ENCODE results near the gene APOA5.
"Not testable (repeated sequence)": the region's sequence is repeated elsewhere in the genome, so short reads cannot be mapped to it uniquely, and the experiment has no call there.

Gene APOA5

DNA sequence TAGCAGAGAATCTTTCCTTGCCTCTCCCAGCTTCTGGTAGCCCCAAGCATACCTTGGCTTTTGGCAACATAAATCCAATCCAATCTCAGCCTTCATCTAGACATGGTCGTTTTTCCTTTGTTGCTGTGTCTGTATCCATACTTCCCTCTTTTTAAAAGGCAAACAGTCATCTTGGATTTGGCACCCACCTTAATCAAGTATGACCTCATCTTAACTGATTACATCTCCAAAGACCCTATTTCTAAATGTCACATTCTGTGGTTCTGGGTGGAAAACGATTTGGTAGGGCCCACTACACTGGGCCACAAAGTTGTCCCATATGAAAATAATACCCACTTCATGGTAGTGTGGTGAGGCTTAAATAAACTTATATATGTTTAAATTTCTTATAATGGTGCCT lies 19.7 kb downstream of the APOA5 start:
- DNase-seq = no peak

DNA sequence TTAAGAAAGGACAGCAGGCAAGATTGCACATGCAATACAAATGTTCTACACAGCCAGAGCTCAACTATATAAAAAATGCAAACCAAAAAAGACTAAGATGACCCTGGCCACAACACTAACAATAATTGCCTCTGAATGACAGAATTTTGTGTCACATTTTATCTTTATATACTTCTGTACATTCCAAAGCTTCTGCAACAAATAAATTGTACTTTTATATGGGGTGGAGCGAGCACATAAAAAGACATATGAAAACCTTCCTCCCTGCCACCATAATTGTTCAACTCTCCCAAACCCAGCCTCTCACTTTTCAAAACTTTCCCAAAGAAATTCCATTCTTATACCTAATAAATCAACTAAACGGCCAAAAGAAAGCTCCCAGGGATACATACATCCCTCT lies 29.5 kb downstream of the APOA5 start:
- DNase-seq = no peak

GRCh38 chr11:116756044-116756443 lies 35.6 kb downstream of the APOA5 start:
- not testable (repeated sequence) for DNase-seq

GRCh38 chr11:116750070-116750718 lies 41.5 kb downstream of the APOA5 start:
- DNase-seq = no peak

GRCh38 chr11:116742104-116742503 lies 49.6 kb downstream of the APOA5 start:
- DNase-seq = no peak

GRCh38 chr11:116740741-116741140 lies 50.9 kb downstream of the APOA5 start:
- DNase-seq = no peak

Measured in activated CD4-positive, alpha-beta T cell treated with anti-CD3 and anti-CD28 coated beads for 4 hours (primary cell).